Stimulated activated CD8-positive, alpha-beta memory T cell treated with anti-CD3 and anti-CD28 coated beads, Interleukin-4, amount 100 ng/mL, for 48 hours (primary cell): ENCODE results near the gene FNBP1.

Experiments
- DNase-seq: peaks from one replicate; pipeline ENCODE4 v3.0.0-alpha.2; 2020

Gene FNBP1

GRCh38 chr9:129850821-129851550 lies 192.0 kb downstream of the FNBP1 start:
- DNase-seq: no peak

- DNase-seq: no peak
Measured at GRCh38 chr9:129849901-129850300, 193.1 kb downstream of the FNBP1 start.

DNA sequence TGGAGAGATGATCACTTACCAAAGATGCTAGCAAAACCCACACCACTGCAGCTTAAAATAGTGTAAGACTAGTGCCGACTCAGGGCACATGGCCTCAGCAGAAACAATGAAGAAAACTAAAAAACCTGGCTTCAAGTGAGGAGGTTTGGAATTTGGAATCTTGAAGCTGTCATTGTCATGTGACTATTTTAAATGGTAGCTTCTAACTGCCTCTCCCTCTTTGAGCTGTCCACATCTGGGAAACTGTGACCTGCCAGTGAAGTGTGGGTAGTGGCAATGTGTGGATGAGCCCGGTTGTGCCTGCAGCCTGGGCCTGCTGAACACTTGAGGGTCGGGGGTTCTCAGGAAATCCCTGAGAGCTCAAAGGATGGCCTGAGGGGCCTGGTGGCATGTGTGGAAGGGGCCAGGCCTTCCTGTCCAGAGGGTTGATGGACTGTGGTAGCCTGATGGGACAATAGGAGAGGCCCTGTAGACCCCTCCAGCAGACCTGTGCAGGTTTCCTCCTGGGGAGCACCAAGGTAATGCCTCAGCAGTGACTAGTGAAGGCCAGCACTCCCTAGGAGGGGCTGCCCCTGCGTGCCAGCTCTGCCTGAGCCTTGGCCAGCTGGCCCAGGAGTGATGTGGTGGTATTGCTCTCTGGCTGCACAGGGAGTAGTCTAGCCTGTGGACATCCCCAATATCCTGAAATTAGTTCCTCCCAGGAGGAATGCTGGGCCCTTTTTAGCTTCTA lies 194.1 kb downstream of the FNBP1 start:
- no peak for DNase-seq

DNA sequence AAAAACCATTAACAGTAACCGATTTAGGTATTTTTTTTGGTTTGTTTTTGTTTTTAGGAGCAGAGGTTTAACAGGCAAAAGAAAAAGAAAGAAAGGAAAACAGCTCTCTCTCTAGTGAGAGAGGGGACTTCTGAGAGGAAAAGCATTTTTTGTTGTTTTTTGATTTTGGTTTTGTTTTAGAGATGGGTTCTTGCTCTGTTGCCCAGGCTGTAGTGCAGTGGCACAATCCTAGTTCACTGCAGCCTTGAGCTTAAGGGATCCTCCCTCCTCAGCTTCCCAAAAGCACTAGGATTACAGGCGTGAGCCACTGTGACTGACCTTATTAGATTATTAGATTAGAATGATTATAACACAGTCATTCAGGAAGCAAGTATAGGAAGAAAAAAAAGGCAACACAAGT lies 197.6 kb downstream of the FNBP1 start:
- no peak for DNase-seq

DNA sequence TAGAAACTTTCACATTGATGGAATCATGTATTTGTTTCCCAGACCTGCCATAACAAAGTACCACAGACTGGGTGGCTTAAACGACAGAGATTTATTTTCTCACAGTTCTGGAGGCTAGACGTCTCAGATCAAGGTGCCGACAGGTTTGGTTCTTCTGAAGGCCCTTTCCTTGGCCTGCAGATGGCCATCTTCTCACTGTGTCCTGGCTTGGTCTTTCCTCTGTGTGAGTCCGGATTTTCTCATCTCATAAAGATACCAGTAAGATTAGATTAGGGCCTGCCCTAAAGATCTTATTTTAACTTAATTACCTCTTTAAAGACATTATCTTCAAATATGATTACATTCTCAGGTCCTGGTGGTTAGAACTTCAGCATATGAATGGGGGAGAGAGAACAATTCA lies 201.9 kb downstream of the FNBP1 start:
- DNase-seq: no peak

GRCh38 chr9:129840034-129840433 lies 203.0 kb downstream of the FNBP1 start:
- no peak for DNase-seq

DNA sequence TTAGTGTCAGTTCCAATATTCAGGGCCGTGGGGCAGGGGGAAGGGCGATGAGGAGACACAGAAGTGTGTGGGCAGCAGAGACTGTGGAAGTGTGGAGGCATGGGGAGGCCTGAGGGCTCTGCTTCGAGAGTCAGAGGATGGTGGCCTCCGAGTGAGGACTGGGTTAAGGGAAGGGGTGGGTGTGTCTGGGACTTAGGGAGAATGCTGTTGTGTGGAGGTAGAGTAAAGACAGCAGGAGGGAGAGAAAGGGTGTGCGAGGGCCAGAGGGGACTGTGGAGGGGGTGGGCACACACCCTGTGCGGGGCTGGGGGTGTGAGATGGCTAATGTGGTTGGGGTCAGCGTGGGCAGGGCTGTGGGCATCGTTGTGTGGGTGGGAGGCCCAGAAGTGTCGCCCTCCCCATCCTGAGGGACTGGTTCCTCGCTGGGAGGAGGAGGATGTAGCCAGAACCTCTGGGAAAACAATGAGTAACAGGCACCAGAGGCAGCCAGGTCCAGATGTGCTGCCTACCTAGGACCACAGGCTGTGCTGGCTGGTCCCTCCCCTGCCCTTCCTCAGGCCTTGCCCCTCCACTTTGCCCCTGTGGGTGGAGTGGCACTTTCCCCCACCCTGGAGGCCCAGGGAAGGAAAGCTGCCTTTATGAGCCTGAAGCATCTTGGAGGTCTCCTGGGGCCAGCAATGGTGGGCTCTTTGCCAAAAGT lies 203.5 kb downstream of the FNBP1 start:
- DNase-seq: no peak

DNA sequence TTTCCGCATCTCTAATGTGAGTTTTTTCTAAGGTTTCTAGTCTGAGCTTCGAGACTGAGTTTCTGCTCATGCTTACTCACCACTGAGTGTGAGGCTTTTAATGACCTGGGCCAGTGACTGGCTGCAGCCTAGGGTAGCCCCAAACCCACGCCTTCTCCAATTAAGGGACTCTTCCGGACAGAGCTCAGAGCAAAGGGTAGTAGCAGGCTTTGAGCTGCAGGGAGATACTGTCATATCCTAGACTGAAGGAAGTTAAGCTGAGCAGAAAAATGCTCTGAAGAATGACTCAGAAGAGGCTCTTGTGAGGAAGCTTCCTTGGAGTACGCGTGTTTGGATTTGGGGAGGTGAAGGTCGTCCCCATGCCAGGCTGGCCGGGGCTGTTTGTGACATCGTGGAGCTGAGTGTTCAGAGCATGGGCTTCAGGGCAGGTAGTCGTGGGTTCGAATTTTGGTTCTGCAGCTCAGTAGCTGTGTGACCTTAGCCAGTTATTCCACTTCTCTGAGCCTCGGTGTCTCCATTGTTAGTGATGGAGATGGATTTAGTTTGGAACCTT lies 204.2 kb downstream of the FNBP1 start:
- peak; percentile 43 for DNase-seq
